GM13977 (cell line): Measurements from ENCODE around the gene TIMM17A.

Experiments
- DNase-seq: peaks from one replicate; pipeline ENCODE4 v3.0.0; 2012; ENCODE audit warnings: low spot score
- in situ Hi-C: fragments of 300-500 bp; cut with MboI; formaldehyde crosslinking; loops from one replicate; pipeline ENCODE4 v1.12.0; 2022; ENCODE audit warnings: low sequenced_read_pairs, low pct_unique_long_range_greater_than_20kb, mixed read lengths, inconsistent platforms; ENCODE audit not compliant: unreplicated experiment
- TF ChIP-seq, protein P1 (sequence below): IDR thresholded peaks from 2 replicates; pipeline ENCODE4 v1.5.1; 2012; ENCODE audit warnings: mild to moderate bottlenecking, control low read depth; ENCODE audit not compliant: insufficient read depth; ENCODE audit errors: extremely low read depth, missing control alignments

Gene TIMM17A

DNA sequence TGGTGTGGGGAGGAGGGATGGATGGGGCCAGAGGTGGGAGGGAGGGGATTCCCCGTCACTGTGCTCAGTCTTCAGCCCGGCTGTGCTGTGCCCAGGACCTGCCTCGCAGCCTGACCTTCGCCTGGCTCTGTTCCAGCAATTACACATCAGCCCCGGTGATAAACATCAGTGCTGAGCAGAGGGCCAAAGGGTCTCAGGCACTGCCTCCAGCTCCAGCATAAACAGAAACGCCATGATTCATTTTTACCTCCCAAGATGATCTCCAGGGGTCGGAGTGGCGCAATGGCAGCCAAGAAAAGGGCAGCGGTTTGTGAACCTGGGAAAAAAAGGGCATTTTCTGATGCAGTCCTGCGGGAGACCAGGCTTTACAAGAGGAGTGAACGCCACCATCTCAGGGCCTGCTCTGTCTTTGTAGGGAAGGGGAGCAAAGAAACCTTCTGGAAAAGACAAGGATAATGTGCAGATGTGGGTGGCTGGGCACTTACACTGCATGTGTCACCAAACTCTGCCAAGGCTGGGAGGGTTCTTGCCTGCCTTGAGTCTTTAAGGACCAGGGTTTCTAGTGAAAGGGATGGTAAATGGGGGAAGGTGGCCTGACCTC is 38.6 kb upstream of the TIMM17A start:
- in situ Hi-C loops = no loop called here
- DNase-seq = no peak
- TF ChIP-seq, protein P1, sequence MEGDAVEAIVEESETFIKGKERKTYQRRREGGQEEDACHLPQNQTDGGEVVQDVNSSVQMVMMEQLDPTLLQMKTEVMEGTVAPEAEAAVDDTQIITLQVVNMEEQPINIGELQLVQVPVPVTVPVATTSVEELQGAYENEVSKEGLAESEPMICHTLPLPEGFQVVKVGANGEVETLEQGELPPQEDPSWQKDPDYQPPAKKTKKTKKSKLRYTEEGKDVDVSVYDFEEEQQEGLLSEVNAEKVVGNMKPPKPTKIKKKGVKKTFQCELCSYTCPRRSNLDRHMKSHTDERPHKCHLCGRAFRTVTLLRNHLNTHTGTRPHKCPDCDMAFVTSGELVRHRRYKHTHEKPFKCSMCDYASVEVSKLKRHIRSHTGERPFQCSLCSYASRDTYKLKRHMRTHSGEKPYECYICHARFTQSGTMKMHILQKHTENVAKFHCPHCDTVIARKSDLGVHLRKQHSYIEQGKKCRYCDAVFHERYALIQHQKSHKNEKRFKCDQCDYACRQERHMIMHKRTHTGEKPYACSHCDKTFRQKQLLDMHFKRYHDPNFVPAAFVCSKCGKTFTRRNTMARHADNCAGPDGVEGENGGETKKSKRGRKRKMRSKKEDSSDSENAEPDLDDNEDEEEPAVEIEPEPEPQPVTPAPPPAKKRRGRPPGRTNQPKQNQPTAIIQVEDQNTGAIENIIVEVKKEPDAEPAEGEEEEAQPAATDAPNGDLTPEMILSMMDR = no peak

DNA sequence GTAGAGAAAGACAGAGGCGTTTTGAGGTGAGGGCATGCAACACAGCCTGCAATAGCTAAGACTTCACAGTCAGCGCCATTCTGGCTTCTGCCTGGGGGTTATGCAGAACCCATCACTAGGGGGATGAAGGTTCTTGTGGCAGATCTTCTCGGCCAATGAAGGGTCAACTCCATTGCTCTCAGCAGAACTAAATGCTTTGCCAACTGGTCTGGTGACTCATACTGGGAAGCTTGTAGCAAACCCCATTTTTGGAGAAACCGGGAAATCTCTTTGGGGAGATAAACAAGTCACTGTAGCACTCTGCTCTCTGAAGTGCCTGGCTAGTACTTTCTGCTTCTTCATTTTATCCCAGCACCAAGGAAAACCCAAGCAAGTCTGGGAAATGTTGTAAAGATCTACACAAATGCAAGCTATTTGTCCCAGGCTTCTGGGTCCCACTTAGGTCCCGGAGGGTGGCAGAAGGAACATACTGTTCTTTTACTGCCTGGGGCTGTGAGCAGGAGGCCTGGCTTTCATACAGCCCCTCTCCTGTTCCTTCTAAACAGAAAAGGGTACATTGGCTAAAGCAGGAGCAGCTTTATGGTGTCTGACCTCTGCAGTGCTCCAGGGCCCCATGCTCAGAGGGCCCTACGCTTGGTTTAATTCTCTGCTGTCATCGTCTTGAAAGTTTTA is 37.8 kb upstream of the TIMM17A start:
- in situ Hi-C loops = no loop called here
- DNase-seq = no peak
- TF ChIP-seq, protein P1 = no peak

DNA sequence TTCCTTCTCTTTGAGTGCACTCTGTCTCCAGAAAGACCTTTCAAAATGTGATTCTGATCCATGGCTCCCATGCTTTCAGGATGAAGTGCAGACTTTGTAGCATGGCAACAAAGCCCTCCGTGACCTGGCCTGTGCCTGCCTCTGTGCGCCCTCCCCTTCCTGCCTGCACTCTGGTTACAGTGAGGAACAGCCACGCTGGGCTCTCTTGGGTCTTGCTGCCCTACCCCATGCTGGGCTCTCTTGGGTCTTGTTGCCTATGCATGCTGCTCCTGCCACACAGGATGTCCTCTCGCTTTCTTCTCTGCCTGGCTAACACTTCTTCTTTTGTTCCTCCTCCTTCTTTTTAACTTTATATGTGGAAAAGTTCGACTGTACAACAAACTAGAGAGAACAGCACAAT is 37.0 kb upstream of the TIMM17A start:
- TF ChIP-seq, protein P1 = no peak
- no peak for DNase-seq
- in situ Hi-C loops = no loop called here

DNA sequence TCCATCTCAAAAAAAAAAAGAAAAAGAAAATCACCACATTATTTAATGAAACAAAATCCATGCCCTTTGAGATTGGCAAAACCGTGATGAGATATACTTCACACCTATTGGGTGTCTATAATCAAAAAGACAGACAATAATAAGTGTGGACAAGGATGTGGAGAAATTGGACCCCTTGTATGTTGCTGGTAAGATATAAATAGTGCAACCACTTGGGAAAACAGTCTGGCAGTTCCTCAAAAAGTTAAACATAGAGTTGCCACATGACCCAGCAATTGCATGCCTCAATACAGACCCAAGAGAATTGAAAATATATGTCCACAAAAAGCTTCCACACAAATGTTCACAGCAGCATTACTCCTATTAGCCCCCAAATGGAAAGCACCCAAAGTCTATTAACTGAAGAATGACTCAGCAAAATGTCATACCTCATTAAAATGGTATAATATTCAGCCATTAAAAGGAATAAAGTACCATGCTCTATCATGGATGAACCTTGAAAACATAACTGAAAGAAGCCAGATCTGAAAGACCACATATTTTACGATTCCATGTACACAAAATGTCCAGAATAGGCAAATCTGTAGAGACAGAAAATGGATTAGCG is 33.2 kb upstream of the TIMM17A start:
- TF ChIP-seq, protein P1 = no peak
- no peak for DNase-seq
- in situ Hi-C loops = no loop called here

DNA sequence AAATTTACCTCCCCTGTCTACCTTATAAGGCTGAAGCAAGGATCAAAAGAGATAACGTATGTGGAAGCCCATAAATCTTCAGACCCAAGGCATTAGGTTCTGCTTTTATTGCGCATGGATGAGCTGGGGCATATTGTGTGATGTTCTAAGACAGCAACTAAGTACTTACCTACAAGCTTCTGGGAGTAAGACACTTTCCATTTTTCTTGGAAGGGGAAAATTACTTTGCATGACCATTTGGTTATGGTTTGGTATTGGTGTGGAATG is 30.1 kb upstream of the TIMM17A start:
- in situ Hi-C loops = no loop called here
- TF ChIP-seq, protein P1 = no peak
- DNase-seq = no peak

DNA sequence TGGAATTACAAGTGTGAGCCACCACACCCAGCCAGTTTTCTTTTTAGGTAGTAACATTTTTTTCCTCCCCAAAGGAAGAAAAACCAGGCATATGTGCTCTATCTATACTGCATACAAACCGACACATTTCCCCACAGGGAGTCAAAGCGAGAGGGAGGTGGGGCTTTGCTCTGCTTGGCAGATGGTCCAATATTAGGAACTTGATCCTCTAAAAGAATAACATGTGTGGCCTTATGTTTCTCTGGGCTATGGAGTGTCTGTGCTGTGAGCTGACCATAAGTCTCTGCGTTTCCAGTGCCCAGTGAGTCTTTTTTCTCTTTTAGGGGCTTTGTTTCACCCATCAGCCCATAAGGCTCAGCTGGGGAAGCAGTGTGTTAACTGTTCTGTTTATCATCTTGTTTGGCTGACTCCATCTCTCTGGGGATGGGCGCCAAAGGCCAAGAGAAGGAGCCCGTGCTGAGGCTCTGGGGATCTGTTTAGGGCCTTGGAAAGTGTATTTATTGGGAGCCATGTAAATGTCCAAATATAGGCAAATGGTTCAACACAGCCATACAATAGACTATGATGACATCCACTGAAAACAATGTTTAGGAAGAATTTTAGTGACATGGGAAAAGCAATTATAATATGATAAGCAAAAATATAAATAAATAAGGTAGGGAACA is 29.2 kb upstream of the TIMM17A start:
- in situ Hi-C loops = no loop called here
- TF ChIP-seq, protein P1 = no peak
- no peak for DNase-seq
